Epithelial cell of esophagus (primary cell): Measurements from ENCODE around the gene CAB39L.

Experiments
- DNase-seq: peaks from one replicate; pipeline ENCODE4 v3.0.0; 2010; ENCODE audit warnings: low read depth
- H3K4me3 ChIP-seq: 2 replicates; pipeline ENCODE4 v1.5.1; 2011; ENCODE audit warnings: mild to moderate bottlenecking, low read length, control low read depth
- CTCF ChIP-seq: IDR thresholded peaks from 2 replicates; pipeline ENCODE4 v1.5.1; 2011; ENCODE audit warnings: low read depth, mild to moderate bottlenecking, low read length, control low read depth, inconsistent platforms; ENCODE audit not compliant: insufficient read depth; ENCODE audit errors: missing control alignments

CAB39L gene

GRCh38 chr13:49443357-49443703 lies 534 bp downstream of the CAB39L start:
- no peak for TF ChIP-seq CTCF
- DNase-seq: peak; percentile 40
- peak overlapping the region; percentile 89 for H3K4me3 ChIP-seq

GRCh38 chr13:49441846-49442245 lies 2.0 kb downstream of the CAB39L start:
- H3K4me3 ChIP-seq: no peak overlapping the region
- DNase-seq: peak; percentile 31
- TF ChIP-seq CTCF: no peak

- no peak for TF ChIP-seq CTCF
- H3K4me3 ChIP-seq: no peak overlapping the region
- DNase-seq: no peak
Observed at GRCh38 chr13:49441312-49441711, 2.6 kb downstream of the CAB39L start.

GRCh38 chr13:49439609-49440008 lies 4.3 kb downstream of the CAB39L start:
- TF ChIP-seq CTCF: no peak
- DNase-seq: no peak
- no peak overlapping the region for H3K4me3 ChIP-seq

- DNase-seq: no peak
- no peak for TF ChIP-seq CTCF
- H3K4me3 ChIP-seq: no peak overlapping the region
Observed at GRCh38 chr13:49437705-49438104, 6.2 kb downstream of the CAB39L start.

GRCh38 chr13:49436890-49437289 lies 7.0 kb downstream of the CAB39L start:
- DNase-seq: peak; percentile 55
- no peak for TF ChIP-seq CTCF
- H3K4me3 ChIP-seq: no peak overlapping the region

GRCh38 chr13:49435992-49436391 lies 7.9 kb downstream of the CAB39L start:
- DNase-seq: no peak
- H3K4me3 ChIP-seq: no peak overlapping the region
- no peak for TF ChIP-seq CTCF
